A549 (cell line): ENCODE data around the gene ZNRF3.

Experiments
- CBX8 ChIP-seq: fragments of 200-600 bp; sonication (generic); IDR thresholded peaks from 2 replicates; pipeline ENCODE4 v1.6.1; 2016
- CTCF ChIP-seq: fragments of >200 bp; sonication (Bioruptor Twin); formaldehyde crosslinking; IDR thresholded peaks from 3 replicates; pipeline ENCODE4 v1.5.1; 2016
- EP300 ChIP-seq, 2 experiments: fragments of >200 bp; sonication (Bioruptor Twin); formaldehyde crosslinking; IDR thresholded peaks; 2 replicates in 1 of 2; 3 replicates in 1 of 2; pipeline ENCODE4 v1.6.1; 2016 to 2017
- ESRRA ChIP-seq: fragments of 150-350 bp; IDR thresholded peaks from 2 replicates; pipeline ENCODE4 v1.6.1; 2014; ENCODE audit warnings: mild to moderate bottlenecking, low read length, borderline replicate concordance
- HMGXB4 ChIP-seq: fragments of 250-450 bp; sonication (Bioruptor Pico); IDR thresholded peaks from 2 replicates; pipeline ENCODE4 v1.5.0; 2021; ENCODE audit warnings: mild to moderate bottlenecking, moderate library complexity, borderline replicate concordance
- HOXA7 ChIP-seq: fragments of 250-450 bp; sonication (Bioruptor Pico); IDR thresholded peaks from 2 replicates; pipeline ENCODE4 v1.5.0; 2020; ENCODE audit warnings: mild to moderate bottlenecking, moderate library complexity
- JUNB ChIP-seq: fragments of >200 bp; sonication (Bioruptor Twin); formaldehyde crosslinking; IDR thresholded peaks from 2 replicates; pipeline ENCODE4 v1.6.1; 2016
- MAX ChIP-seq: IDR thresholded peaks from 2 replicates; pipeline ENCODE4 v1.6.1; 2012
- RAD21 ChIP-seq, 2 experiments: fragments of >200 bp in 1 of 2; sonication (Bioruptor Twin) in 1 of 2; formaldehyde crosslinking in 1 of 2; IDR thresholded peaks in 1 of 2; conservative IDR thresholded peaks in 1 of 2; 2 replicates in 1 of 2; 3 replicates in 1 of 2; pipeline ENCODE4 v1.6.1; 2012 to 2018; ENCODE audit warnings: inconsistent platforms in 1 of 2
- REST ChIP-seq: fragments of 200-600 bp; sonication (generic); IDR thresholded peaks from 2 replicates; pipeline ENCODE4 v1.6.1; 2016; ENCODE audit warnings: antibody characterized with exemption, mild to moderate bottlenecking, moderate library complexity
- ZC3H11A ChIP-seq: fragments of 450-650 bp; IDR thresholded peaks from 2 replicates; pipeline ENCODE4 v1.6.1; 2014; ENCODE audit warnings: antibody characterized with exemption, mild to moderate bottlenecking

GRCh38 chr22:29037340-29037932, 154.1 kb downstream of the ZNRF3 start:
- TF ChIP-seq JUNB (no peak), ESRRA (no peak), HMGXB4 (CRISPR knock-in tag) (no peak), CTCF (no peak), CBX8 (no peak), HOXA7 (CRISPR knock-in tag) (no peak), RAD21 (conservative IDR thresholded peaks at IDR 0.05 in 1 of 2, IDR thresholded peaks at IDR 0.05 in 1 of 2) (no peak), EP300 (IDR thresholded peaks at IDR 0.05) (no peak), ZC3H11A (no peak), REST (no peak), MAX (no peak)
